IPS-NIHi7 (cell line): ENCODE measurements around the gene COLEC12.
A peak's percentile ranks its signal among the peaks of the same experiment; 100 is the strongest.

Source experiments
- DNase-seq: peaks from one replicate; pipeline ENCODE4 v3.0.0; 2012; ENCODE audit warnings: mixed read lengths; ENCODE audit errors: extremely low spot score

Gene COLEC12

DNA sequence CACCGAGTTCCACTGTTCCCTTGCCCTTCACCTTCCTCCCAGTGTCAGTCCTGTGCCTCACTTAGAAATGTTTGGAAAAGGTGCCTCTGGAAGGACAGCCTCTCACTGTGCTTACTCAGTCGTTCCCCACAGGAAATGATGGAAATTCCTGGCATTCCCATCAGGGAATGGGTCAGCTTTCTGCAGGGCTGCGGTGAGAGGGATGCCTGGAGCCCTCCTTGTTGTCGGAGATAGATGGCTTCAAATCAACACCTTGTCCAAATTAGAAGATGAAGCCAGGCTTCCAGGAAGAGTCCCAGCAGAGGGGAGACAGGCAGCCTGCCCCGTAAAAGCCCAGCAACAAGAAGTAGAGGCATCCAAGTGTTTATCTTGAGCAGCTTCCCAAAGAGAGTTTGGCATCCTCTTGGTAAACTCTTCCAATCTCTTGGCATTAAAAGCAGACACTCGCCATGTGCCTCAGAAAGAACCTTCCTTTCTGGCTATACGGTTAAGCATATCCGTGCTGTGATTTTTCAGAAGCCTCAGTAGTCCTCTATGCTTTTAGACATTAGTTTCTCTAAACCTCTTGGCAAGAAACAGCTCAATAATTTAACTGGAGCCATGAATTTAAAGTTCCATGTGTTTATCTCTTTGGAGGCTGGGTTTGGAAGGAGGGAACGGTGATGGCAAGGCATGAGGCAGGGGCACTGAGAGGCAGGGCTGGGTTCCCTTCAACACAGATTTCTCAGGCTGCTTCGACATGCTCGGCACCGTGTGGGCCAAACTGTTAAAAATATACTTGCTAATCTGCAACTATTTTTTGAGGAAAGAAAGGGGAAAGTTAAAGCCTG is 25.1 kb downstream of the COLEC12 start:
- peak; percentile 72 for DNase-seq

DNA sequence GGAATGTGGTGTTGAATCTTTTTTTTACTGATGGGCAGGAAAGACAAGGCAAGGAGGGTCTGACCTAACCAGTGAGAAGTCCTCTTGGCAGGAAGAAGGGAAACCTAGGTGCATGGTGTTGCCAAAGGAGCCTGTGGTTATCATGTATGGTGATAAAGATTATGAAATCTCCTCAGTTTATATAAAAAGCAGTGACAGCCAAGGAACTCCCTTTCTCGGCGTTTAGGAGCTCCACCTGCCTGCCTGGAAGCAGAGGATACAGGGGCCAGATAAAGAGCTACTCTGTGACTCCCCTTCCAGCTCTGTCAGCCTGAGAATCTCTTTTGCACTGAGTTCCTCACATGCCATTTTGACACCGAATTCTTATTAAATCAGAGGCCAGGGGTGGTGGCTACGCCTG is 26.1 kb downstream of the COLEC12 start:
- DNase-seq = no peak

DNA sequence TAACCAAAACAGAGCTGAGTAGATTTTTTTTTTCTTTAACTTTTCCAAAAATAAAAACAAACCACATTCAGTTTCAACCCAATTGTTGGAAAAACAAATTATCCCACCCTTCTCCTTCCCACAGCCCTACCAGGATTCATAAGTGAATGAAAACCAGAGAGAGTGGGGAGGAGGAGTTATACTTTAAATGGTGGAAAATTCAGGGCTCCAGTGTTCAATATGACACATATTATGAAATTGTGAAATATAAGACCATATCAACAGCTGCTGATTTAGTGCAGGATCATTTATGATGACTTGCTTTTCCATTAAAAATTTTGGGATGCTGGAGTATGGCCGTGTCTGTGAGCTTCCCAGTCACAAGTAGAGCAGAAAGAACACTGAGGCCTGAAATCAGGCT is 26.7 kb downstream of the COLEC12 start:
- no peak for DNase-seq

DNA sequence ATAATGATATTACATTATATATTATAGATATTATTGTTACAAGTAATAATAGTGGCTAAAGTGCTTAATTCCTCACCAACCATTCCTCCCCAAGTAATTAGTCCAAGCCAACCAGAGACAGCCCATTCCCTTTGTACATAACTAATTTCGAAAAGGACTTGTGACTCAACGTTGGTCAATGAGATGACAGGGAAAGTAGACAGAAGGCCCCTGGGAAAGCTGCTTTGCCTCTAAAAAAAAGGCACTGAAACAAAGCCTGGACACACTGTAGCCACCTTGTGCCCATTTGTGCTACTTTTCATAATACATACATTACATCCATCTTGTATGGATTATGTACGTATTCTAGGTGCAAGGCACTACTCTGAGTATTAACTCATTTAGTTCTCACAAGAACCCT is 28.8 kb downstream of the COLEC12 start:
- DNase-seq = no peak

DNA sequence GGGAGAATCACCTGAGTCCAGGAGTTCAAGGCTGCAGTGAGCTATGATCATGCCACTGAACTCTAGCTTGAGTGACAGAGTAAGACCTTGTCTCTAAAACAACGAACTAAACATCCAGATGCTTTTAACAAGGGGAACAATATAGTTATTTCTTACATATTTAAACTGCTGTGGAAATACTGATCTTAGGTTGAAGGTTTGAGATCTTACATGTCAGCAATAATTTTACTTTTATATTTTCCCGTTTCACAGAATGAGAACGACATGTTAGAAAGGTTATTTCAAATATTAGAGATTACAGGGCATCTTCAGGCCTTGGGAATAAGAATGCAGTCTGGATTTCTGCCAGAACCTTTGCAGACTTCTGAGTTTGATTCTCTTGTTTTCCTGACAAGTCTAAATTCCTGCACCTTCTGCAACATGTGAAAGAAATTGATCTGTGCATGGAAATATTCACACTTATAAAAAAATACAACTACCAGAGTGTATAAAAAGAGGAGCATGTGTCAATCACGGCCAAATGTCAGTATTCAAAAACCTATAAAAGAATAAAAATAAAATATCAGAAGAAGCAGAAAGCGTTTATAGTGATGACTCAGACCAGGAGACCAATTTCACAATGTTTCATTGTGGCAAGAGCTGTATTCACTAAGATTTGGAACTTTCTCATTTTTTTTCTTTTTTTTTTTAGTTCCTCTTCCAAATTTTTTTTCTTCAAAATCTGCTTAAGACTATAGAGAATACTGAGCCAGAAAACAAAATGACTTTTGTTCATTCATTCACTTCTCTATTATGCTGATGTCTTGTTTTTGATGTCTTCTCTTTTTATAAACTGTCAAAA is 29.6 kb downstream of the COLEC12 start:
- no peak for DNase-seq

DNA sequence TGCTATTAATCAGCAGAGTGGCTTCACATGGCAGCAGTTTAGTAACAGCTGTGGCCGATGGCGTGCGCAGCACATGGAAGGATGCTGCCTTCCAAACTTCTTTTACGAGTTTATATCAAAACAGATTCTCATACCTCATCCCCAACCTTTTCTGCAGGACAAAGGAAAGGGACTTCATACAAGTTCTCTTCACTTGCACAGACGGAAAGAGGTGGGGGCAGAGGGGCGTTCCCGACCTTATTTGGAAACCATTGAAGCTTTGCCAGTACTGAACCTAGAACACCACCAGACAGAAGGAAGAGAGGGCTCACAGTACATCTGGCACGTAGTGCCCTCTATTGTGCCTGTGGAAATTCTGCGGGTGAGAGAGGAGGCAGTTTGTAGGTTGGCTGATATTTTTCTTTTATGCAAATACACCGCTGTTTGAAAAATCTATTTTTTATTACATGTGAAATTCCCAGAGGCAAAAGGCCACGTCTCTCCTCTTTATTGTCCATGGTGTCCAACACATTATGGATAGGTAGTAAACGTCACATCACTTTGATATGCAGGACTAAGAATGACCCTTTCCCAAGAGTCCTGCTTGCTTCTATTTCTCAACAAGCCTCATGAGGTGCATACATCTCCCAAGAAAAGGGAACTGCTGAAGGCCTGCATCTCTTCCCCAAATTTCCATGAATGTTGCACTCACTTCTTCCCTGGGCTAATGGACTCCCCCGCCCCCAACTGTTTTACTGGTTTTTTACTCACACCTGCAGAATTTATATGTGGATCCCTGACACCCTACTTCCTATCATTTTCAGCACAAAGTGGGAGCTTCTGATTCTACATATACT is 31.3 kb downstream of the COLEC12 start:
- DNase-seq = no peak

DNA sequence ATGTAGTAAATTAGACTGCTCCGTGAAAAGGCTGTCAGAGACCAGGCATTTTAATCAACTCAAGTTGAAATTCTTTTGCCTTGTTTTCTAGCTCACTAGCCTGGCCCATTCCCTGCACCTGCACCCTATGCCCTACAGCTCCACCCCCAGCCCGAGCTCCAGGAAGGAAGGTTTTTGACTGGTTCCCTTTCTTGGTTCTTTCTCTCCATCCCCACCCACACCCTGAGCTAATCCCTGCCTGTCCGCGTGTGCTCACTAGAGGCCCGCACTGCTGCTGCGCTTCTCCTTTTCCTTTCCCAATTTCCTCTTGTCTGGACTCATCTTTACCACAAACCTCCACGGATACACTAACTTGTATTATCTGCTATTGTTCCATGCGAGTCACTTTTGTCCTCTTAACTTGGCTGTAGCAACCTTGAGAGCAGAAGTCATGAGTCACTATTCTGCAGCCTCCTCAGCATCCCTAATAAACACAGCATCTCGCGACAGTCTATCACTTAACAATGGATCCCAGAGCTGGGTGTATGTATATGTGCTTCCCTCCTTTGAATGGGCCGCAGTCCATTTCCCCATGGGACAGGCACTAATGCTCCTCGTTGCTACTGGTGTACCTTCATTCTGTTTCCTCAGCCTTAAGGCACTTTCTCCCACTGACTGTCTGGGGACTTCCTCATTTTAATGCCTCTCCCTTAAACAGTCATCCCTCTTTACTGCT is 36.5 kb downstream of the COLEC12 start:
- DNase-seq = peak; percentile 30

DNA sequence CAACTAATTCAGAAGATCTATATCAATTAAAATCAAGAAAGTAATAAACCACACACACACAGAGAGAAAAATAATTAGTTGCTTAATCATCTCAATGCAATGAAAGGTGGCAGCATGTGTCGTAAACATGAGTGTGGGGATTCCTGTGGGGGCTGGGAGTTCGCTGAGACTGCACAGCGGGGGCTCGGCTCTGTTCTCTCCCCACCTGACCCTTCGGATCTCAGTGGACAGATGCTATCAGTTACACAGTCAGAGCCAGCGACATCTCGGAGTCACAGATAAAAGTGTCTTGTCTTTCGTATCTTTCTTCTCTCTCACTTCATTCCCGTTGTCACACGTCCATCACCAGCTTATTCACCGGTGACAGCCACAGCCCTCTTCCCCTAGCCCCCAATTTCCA is 37.1 kb downstream of the COLEC12 start:
- DNase-seq = no peak

DNA sequence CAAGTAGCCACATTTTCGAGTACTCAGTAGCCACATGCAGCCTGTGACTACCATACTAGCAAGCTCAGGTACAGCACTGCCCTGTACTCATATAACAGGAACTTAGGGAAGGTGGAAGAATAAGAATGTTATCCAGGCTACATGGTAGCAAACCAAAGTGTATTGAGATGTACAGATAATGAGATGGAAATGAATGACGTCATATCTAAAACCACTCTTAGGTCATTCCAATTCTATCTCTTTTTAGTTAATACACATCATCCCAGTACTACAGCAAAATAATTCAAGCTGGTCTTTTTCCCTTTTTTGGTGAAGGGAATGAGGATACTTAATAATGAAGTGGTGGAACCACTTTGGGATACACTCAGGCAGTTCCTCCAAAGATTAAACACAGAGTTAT is 38.7 kb downstream of the COLEC12 start:
- DNase-seq = no peak

DNA sequence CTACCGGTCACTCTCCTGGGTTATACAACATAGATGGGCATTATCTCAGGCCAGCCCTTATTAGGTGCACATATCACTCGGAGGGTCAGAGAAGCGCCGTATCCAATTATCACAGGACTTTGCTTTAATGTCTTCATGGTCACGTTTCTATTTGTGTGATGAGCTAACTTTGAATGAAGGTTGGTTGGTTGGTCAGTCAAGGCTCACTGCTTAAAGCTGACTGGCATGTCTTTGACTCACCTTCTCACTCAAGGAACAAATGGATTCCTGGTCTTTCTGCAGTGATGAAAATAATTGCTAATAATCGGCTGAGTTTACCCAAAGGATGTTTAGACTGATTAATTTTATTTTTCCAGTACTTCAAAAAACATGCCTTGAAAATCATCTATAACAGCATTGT is 39.7 kb downstream of the COLEC12 start:
- DNase-seq = no peak

DNA sequence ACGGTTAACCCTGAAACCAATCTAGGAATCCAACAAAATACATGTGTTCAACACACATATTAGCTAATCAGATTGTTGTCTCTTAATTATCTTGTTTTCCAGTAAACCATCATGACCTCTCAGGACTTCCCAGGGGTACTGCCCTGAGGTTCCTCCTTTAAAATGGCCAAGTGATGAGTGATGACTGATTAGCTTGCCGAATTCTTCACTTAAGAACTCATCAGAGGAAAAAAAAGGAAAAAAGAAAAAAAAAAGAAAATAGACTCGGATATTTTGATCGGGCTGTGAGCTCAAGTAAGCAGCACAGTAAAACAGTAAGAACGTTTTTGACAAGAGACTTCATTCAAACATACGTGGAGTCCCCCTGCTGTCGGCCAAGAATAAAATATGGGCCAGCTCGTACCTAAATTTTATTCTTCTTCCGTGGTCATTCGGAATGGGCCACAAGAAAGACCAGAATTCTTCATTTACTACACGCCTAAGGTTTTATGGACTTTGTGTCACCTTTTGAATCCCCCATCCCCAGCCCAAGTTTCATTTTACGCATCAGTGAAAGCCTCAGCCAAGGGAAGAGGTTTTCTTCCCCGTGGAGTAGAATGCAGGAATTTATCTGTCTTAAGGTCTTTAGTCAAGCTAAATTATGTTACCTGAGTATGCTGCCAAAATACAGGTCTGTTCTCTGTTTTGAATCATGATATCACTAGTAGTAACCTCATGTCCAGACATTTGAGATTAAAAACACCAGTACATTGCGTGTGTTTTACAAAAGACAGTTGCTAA is 40.5 kb downstream of the COLEC12 start:
- no peak for DNase-seq

DNA sequence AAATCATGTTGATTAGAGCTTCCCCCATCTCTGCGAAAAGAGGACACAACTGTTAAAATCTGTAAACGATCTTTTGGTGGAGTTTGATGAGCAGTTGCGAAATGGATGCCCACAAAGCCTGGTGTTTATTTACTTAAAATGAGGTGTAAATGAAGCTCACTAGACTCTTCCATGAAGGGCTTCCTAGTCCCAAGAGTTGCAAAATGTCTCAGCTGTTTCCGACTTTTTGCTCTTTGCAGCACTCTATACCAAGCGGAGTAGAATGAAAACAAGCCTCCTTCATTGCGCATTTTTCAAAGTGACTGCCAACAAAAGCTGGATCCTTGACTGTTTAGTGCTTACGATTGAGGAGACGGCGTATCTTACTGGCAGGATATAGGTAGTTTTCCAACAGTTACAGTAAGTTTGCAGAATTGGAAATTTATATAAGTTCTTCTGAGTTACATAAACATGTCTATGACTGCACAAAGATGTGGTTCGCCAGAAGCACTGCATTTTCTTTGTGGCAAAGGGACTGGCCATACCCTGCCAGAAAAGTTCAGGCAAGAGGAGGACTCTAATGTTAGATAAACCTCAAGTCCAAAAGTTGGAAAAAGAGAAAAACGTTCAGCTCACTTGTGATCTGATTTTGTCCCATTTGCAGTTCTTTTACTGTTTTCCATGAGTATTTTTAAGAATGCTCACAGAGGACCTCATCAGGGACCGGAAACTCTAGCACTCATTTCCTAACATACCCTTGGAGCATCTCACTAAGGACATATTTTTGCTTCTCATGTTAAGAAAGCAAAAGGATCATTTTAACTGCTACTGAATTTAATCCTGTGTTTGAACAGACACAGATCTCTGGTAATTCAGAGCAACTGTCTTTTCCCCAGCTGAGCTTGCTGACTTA is 42.7 kb downstream of the COLEC12 start:
- no peak for DNase-seq

DNA sequence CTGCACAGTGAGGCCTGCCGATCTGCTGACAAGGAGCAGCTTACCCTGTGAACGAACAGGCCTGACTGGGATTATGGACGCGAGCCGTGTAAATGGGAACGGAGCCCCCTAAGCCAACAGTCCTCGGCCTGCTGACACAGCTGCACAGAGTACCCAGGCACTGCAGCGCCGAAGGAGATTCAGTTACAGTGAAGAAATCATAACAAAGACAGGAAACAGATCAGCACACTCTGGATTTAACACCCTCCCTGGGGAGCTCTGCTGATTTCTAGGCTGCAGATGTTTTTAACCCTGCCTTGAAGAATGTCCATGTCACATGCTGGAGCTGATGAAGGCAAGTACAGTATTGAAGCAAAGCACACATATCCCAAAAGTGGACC is 43.4 kb downstream of the COLEC12 start:
- no peak for DNase-seq

DNA sequence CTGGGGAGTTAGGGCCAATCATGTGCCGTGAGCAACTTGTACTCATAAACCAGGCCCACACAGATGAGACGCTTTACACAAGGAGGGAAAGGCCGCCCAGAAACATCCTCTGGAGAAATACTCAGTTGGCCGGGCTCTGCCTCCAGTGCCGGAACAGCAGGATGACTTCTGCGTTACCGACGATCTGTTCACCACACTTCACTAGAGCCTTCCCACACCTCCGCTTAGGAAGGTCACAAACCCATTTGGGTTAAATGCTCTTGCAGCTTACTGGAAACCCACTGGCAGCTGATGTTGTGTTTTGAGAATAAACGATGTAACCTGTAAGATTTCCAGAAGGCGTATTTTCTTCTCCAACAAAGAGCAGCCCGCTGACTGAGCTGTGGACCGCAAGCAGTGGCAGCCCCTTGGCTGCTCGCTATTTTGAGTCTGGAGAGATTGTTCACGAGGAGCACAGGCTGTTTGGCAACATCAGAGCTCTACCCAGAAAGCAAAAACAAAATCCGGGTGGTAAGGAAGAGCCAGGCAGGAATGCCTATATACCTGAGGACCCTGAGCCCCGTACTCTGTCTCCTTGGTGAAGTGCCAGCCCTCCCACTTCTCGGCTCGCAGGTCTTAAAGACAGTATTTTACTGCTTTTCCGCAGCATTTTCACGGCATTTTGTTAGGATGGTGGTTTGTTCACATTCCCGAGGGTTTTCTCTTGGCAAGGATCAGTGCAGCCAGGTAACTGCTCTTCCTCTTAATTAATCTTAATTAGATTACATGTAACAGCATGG is 44.0 kb downstream of the COLEC12 start:
- no peak for DNase-seq

DNA sequence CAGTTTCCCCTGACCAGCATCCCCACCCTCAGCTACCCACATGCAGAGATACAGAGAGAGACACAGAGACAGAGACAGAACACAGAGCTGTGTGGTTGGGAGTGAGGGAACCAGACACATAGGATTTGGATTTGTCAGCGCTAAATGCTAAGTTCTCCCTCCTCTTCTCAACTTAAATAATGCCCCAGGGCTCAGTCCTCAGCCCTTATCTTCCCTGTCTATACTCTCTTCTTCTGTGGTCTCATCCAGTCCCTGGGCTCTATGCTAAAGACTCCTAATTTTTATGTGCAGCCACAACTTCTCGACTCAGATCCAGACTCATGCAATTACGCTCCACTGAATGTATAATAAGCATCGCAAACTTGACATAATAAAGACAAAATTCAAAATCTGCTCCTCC is 47.1 kb downstream of the COLEC12 start:
- no peak for DNase-seq

DNA sequence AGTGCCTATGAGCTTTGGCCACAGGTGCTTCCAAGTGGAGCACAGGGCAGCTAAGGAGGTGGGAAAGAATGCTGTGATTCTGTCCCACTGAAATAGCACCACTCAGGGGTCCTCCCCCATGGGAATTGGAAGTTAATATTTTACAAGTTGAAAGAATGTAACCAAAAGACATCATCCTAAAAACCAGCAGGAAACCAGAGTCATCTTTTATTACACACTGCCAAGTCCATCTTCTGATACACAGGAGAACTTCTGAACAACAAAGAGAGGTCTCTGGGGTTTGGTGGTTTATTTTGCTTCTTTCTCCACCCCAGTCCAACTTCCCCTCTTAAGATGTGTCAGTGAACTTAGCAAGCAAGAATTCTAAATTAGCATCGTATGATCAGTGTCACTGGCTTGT is 47.7 kb downstream of the COLEC12 start:
- no peak for DNase-seq

DNA sequence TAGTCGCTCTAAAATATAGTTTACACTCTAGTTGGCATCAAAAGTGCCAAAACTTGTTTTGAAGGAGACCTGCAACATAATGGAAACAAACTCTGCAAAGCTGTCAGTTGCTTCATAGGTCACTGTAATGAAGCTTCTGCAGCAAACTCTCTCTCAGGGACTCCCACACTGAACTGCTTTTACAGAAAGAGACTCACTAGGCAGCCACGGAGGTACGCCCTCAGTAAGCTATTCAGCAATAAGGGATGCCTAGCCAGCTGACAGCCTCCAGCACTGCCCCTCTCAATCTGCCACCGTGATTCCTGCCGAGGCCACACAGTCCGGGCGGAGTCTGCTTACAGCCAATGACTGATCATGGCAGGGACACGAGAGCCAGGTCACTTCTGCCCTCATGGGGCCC is 51.1 kb downstream of the COLEC12 start:
- peak; percentile 52 for DNase-seq

DNA sequence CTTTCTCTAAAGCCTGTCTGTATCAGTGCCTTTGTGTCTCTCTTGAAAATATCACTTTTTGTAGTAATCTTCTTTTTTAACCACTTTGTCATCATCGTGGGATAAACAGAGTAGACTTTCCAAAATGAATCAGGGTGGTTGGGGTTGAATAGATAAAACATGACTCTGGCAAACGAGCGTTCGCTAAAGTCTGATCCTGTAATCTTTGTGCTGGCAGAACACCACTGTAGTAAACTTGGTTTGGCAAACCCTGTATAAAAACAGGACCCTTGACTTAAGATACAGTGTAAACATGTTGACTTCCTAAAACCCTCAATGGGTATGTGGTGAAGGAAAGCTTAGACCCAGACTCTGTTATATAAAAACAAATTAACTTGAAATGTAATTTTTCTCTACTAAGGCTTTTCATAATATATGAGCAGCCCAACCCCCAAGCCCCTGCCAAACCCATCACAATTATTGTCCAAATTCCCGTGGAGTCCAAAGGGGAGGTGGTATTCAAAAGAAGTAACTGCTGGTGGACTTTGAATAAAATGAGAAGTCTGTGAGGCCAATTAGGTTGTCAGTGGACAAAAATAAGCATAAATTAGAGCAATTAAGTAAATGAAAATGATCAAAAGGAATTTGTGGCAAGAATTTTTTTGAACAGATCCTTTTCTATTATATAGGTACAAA is 52.2 kb downstream of the COLEC12 start:
- no peak for DNase-seq
